ENCODE measurements around the gene CDH5.

The CDH5 gene

GRCh38 chr16:66416136-66416535 is 49.6 kb downstream of the CDH5 start:
- DNase-seq (ENCODE audit: low read depth): no peak

GRCh38 chr16:66416939-66417700 is 50.6 kb downstream of the CDH5 start:
- DNase-seq (ENCODE audit: low read depth): no peak

- DNase-seq (ENCODE audit: low read depth): no peak
Observed at GRCh38 chr16:66418165-66418962, 51.9 kb downstream of the CDH5 start.

GRCh38 chr16:66419527-66419926 is 53.0 kb downstream of the CDH5 start:
- no peak for DNase-seq (ENCODE audit: low read depth)

DNA sequence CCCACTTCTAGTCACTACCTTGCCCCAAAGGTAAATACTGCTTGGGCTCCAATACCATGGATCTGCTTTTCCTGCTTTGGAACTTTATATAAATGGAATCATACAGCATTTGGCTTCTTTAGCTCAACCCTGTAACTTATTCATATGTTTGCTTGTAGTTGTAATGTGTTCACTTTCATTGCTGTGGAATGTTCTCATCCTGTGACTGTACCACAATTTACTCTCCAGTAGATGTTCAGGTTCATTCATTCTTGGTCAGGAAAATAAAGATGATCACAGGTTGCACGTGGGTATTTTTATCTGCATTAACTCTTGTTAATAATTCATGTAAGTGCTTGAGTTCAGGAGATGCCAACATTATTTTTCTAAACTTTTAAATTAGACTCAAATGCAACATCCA is 53.9 kb downstream of the CDH5 start:
- no peak for DNase-seq (ENCODE audit: low read depth)

- no peak for DNase-seq (ENCODE audit: low read depth)
Observed at GRCh38 chr16:66421891-66422290, 55.4 kb downstream of the CDH5 start.

- DNase-seq (ENCODE audit: low read depth): no peak
Observed at GRCh38 chr16:66422366-66422765, 55.9 kb downstream of the CDH5 start.

- DNase-seq (ENCODE audit: low read depth): no peak
Observed at GRCh38 chr16:66423177-66423576, 56.7 kb downstream of the CDH5 start.

DNA sequence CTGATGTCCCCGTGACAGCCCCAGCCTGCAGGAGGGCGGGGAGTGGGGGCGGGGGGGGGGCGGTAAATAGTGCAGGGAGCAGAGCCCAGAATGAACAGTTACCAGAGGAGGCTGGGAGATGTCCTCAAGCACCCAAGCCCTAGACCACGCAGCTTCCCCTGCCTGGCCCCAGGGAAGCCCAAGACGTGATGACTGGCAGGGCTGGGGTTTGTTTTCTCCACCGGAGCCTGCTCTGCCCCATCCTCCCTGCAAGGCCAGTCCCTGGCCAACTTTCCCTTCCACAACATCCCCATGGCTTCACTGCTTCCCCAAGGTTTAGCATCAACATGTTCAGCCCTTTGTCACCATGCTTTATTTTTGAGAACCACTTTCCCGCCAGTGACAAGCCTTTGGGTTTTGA is 59.2 kb downstream of the CDH5 start:
- DNase-seq (ENCODE audit: low read depth): no peak

- no peak for DNase-seq (ENCODE audit: low read depth)
Observed at GRCh38 chr16:66426112-66427035, 59.9 kb downstream of the CDH5 start.

- no peak for DNase-seq (ENCODE audit: low read depth)
Observed at GRCh38 chr16:66427036-66427860, 60.8 kb downstream of the CDH5 start, which contains the start of gene BEAN1. TSS of gene BEAN1 (plus strand) at chr16:66427295. CDS start at chr16:66437677, 10,382 bp downstream.

DNA sequence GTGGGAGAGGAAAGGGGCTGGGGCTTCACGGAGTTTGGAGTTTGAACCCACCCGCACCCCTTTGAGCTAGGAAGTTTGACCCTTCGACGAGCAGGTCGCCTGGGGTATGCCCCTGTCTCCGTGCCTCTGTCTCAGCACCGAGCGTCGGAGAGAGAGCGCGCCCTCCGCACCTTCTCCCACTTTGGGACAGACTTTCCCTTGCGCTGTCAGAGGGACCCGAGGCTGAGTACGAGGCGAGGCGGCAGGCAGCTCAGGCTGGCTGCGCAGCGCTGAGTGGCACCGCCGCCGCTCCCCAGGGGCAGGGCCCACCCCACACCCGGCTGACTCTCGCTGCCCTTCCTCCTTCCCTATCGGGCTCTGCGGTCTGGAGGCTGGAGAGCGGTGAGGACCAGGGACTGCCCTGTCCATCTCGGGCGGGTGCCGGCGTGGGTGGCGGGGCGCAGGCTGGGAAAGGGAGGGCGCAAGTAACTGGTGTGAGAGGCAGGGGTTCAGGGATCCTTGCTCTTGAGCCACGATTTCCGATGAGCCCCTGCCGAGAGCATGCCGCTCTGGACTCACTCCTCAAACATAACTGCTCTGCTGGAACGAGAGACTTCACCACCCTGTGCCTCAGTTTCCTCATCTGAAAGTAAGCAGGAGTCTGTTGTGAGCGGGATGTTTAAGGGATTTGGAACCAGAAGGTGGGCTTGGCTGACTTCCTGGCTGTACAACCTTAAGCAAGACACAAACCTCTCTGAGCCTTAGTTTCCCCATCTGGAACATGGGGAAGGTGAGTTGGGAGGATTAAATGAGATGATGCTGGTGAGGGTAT is 61.6 kb downstream of the CDH5 start:
- DNase-seq (ENCODE audit: low read depth): no peak

DNA sequence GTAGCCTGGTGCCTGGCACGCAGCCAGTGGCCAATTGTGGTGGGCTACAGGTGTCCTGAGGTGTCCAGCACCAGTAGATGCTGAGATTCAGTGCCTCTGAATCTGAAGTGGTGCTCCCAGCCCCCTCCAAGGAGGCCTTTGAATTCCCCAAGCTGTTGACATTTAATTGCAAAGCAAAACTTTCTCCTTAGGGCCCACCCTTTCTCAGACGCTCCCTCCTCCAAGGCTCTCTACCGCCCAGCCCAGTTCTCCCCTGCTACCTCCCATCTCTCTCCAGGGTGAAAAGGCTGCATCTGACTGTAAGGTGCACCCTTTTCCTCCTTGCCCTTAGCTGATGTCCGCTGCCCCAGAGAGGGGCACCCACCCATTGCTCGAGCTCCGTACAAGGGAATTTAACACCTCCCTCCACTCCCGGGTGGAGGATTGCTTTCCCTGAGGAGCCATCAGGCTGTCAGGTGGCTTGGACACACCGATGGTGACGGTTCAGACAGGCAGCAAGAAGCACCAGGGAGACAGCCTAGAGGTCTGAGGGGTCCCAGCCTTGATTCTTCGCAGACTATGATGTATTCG is 62.3 kb downstream of the CDH5 start:
- DNase-seq (ENCODE audit: low read depth): no peak

GRCh38 chr16:66429290-66429962 is 62.9 kb downstream of the CDH5 start:
- DNase-seq (ENCODE audit: low read depth): no peak

DNA sequence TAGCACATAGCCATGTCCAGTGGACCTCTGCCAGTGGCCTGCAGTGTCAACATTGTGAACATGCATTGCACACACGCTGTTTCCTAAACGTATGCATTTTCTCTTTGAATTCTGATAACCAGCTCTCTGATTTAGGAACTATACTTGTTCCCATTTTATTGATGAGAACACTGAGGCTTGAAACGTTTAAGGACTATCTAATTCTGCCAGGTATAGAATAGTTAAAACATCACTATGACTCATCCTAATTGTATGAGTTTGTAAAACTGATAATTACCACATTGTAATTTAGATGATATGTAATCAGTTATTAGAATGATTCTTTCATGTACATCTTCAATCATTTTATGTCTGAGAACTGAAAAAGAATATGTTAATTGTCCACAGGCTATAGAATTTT is 63.7 kb downstream of the CDH5 start:
- no peak for DNase-seq (ENCODE audit: low read depth)

GRCh38 chr16:66431760-66432159 is 65.3 kb downstream of the CDH5 start:
- DNase-seq (ENCODE audit: low read depth): no peak

DNA sequence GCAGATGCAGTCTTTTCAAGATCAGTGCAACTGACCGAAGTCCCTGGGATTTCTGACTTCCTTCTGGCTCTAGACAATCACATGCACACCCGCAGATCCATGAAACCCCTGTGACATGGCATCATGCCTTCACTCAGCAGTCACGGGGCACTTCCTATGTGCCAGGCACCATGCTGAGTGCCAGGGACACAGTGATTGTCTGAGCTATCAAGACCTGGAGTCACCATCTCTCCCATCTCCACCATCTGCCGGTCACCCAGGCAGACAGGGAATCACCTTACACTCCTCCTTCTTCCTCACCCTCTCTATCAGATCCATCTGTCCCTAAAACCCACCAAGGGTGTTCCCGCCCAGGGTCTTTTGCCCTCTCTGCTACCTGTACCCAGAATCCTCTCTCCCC is 65.9 kb downstream of the CDH5 start:
- no peak for DNase-seq (ENCODE audit: low read depth)

GRCh38 chr16:66434619-66435430 is 68.3 kb downstream of the CDH5 start:
- DNase-seq (ENCODE audit: low read depth): no peak

DNA sequence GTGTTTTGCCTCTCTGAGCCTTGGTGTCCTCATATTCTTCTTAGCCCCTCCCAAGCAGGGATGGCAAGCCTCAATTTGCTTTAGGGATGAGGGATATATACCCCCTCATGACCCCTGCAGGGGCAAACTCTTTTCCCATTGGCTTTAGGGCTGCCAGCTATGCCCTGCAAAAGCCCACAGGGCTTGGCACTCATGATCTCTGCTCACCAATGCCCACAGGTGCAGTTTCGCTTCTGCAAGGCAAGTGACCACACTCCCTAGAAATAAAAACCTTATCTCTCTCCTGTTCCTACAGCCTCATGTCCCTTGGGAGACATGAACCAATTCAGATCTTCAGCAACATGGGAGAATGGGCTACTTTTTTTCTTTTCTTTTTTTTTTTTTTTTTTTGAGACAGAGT is 69.4 kb downstream of the CDH5 start:
- DNase-seq (ENCODE audit: low read depth): no peak
